Nephron progenitor cell (in vitro differentiated cells): ENCODE results near the gene SOX11.
A peak's percentile ranks its signal among the peaks of the same experiment; 100 is the strongest.

Experiments
- DNase-seq: peaks from one replicate; pipeline ENCODE4 v3.0.0; 2021
- H3K27ac Mint-ChIP-seq: 2 replicates; pipeline ENCODE4 v1.8.0; 2021; ENCODE audit warnings: mild to moderate bottlenecking, moderate library complexity, mixed read lengths
- H3K27me3 Mint-ChIP-seq: 2 replicates; pipeline ENCODE4 v1.8.0; 2021; ENCODE audit warnings: mild to moderate bottlenecking, low read depth, mixed read lengths; ENCODE audit not compliant: poor library complexity
- H3K36me3 Mint-ChIP-seq: 2 replicates; pipeline ENCODE4 v1.8.0; 2021; ENCODE audit warnings: low read depth, mixed read lengths
- H3K4me1 Mint-ChIP-seq: 2 replicates; pipeline ENCODE4 v1.8.0; 2021; ENCODE audit warnings: mixed read lengths
- H3K4me3 Mint-ChIP-seq: 2 replicates; pipeline ENCODE4 v1.8.0; 2021; ENCODE audit warnings: mild to moderate bottlenecking, moderate library complexity, mixed read lengths
- H3K9me3 Mint-ChIP-seq: 2 replicates; pipeline ENCODE4 v1.8.0; 2021; ENCODE audit warnings: mild to moderate bottlenecking, moderate library complexity, mixed read lengths
- TF ChIP-seq, protein P1 (sequence below): fragments of 200-600 bp; sonication (generic); IDR thresholded peaks from 2 replicates; pipeline ENCODE4 v1.5.0; 2021; ENCODE audit warnings: antibody characterized with exemption

SOX11 gene

DNA sequence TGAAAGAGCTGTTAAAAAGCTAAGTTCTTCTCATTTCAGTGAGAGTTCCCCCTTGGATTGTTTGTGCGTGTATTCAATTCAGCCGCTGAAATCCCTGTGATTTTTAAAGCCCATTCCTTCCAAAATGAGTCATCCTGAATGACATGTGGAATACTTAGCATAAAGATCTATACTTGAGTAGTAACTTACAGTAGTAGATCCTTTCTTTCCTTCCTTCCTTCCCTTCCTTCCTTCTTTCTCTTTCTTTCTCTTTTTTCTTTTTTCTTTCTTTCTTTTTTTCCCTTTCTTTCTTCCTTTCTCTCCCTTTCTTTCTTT lies 18.2 kb upstream of the SOX11 start:
- H3K4me3 Mint-ChIP-seq: peak overlapping the region; percentile 77
- H3K27me3 Mint-ChIP-seq: peaks cover 24% of the 10 kb centered on the region
- no peak overlapping the region for H3K27ac Mint-ChIP-seq
- H3K9me3 Mint-ChIP-seq: no peaks in the 10 kb centered on the region
- TF ChIP-seq, protein P1, sequence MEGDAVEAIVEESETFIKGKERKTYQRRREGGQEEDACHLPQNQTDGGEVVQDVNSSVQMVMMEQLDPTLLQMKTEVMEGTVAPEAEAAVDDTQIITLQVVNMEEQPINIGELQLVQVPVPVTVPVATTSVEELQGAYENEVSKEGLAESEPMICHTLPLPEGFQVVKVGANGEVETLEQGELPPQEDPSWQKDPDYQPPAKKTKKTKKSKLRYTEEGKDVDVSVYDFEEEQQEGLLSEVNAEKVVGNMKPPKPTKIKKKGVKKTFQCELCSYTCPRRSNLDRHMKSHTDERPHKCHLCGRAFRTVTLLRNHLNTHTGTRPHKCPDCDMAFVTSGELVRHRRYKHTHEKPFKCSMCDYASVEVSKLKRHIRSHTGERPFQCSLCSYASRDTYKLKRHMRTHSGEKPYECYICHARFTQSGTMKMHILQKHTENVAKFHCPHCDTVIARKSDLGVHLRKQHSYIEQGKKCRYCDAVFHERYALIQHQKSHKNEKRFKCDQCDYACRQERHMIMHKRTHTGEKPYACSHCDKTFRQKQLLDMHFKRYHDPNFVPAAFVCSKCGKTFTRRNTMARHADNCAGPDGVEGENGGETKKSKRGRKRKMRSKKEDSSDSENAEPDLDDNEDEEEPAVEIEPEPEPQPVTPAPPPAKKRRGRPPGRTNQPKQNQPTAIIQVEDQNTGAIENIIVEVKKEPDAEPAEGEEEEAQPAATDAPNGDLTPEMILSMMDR: no peak
- H3K36me3 Mint-ChIP-seq: no peaks in the 10 kb centered on the region
- peaks cover 15% of the 10 kb centered on the region for H3K4me1 Mint-ChIP-seq
- no peak for DNase-seq

DNA sequence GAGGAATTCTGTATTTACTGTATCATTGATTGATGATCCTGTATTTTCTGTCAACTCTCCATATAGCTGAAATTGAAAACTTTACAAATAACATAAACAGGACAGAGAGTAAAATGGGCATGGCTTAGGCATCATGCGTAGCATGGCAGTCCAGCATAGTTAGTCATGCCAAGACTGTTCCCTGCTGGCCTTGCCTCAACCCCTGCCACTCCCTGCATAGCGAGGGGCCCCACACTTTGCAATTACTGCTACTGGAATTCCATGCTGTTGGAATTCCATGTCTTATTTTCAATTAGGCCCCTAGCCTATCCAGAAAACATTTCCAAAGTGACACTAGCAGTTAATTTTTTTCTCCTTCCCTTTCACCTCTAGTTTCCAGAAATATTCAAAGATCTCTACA lies 15.1 kb upstream of the SOX11 start:
- DNase-seq: no peak
- TF ChIP-seq, protein P1: no peak
- Mint-ChIP-seq H3K4me3 (no peak overlapping the region), H3K36me3 (peaks cover 22% of the 10 kb centered on the region), H3K9me3 (peaks cover 22% of the 10 kb centered on the region), H3K27me3 (peaks cover 24% of the 10 kb centered on the region), H3K27ac (no peak overlapping the region), H3K4me1 (peaks cover 15% of the 10 kb centered on the region)

- H3K36me3 Mint-ChIP-seq: peaks cover 28% of the 10 kb centered on the region
- peaks cover 26% of the 10 kb centered on the region for H3K9me3 Mint-ChIP-seq
- no peak overlapping the region for H3K27ac Mint-ChIP-seq
- TF ChIP-seq, protein P1: no peak
- H3K27me3 Mint-ChIP-seq: no peaks in the 10 kb centered on the region
- H3K4me1 Mint-ChIP-seq: peaks cover 41% of the 10 kb centered on the region
- DNase-seq: no peak
- no peak overlapping the region for H3K4me3 Mint-ChIP-seq
These were observed 8.7 kb upstream of the SOX11 start for GRCh38 chr2:5683471-5683870.

DNA sequence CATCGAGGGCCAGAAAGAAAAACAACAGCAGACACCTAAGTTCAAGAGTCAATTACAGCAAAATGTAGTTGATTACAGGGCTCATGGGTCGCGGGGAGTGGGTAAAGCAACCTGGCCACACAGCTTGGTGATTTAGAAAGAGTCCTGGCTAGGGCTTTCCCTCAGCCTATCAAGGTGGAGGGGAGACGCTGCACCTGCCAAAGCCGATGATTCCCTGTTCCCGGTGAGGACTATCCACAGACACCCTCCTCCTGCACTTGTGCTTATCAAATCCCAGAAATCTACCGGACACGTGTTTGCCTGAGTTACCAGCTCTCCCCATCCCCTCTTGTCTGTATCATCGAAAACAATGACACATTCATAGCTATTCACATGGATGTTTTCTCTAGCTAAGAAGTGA lies 7.0 kb upstream of the SOX11 start:
- no peaks in the 10 kb centered on the region for H3K27me3 Mint-ChIP-seq
- H3K4me3 Mint-ChIP-seq: peak overlapping the region; percentile 28
- H3K4me1 Mint-ChIP-seq: peaks cover 58% of the 10 kb centered on the region
- TF ChIP-seq, protein P1: no peak
- DNase-seq: no peak
- H3K9me3 Mint-ChIP-seq: peaks cover 24% of the 10 kb centered on the region
- no peak overlapping the region for H3K27ac Mint-ChIP-seq
- H3K36me3 Mint-ChIP-seq: peaks cover 25% of the 10 kb centered on the region

- Mint-ChIP-seq H3K9me3 (peaks cover 16% of the 10 kb centered on the region), H3K4me1 (peaks cover 59% of the 10 kb centered on the region), H3K27ac (no peak overlapping the region), H3K27me3 (no peaks in the 10 kb centered on the region), H3K4me3 (no peak overlapping the region), H3K36me3 (peaks cover 16% of the 10 kb centered on the region)
- DNase-seq: no peak
- TF ChIP-seq, protein P1: no peak
These were observed 6.1 kb upstream of the SOX11 start for GRCh38 chr2:5686068-5686467.

GRCh38 chr2:5686536-5686935 lies 5.6 kb upstream of the SOX11 start:
- DNase-seq: no peak

More at GRCh38 chr2:5686536-5686935, 5.6 kb upstream of the SOX11 start:
- peaks cover 59% of the 10 kb centered on the region for H3K4me1 Mint-ChIP-seq
- H3K27ac Mint-ChIP-seq: no peak overlapping the region
- TF ChIP-seq, protein P1: no peak
- H3K9me3 Mint-ChIP-seq: peaks cover 11% of the 10 kb centered on the region
- no peaks in the 10 kb centered on the region for H3K27me3 Mint-ChIP-seq
- peaks cover 11% of the 10 kb centered on the region for H3K36me3 Mint-ChIP-seq
- H3K4me3 Mint-ChIP-seq: no peak overlapping the region
